A673 (cell line): ENCODE results near the gene ADAMTS2.

Experiments
- EZH2 ChIP-seq: fragments of 200-600 bp; sonication (generic); IDR thresholded peaks from 2 replicates; pipeline ENCODE4 v1.6.1; 2017; ENCODE audit warnings: borderline replicate concordance, low read depth, mild to moderate bottlenecking, mixed read lengths, antibody characterized with exemption, low read length; ENCODE audit not compliant: poor library complexity, severe bottlenecking
- TF ChIP-seq, protein P1 (sequence below): fragments of 300-800, 200-600 bp; sonication (generic); conservative IDR thresholded peaks from 2 replicates; pipeline ENCODE4 v1.5.1; 2017; ENCODE audit warnings: low read depth, mild to moderate bottlenecking, antibody characterized with exemption, low read length, moderate library complexity, mixed read lengths

DNA sequence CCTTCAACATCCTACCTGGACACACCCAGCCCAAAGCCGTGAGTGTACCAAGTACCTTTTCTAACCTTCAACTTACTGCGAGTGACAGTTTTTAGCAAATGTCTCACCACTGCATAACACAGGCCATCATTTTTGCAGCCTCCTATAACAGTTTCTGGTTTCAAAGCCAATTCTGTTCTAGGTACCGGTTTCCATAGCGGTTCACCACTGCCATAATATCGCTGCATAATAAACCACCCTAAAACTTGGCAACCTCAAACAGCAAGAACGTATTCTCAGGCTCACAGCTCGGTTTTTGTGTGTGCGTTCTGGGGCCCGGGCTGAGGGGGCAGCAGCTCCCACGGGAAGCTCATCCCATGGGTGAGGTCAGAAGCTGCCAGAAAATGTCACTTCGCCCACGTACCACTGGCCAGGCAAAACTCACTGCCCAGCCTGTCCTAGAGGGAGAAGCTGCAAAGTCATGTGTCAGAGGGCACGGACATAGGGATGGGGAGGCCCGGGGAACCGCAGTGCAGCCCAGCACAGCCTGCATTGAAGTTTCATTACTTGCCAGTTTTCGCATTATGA is 15.9 kb upstream of the ADAMTS2 start:
- TF ChIP-seq, protein P1, sequence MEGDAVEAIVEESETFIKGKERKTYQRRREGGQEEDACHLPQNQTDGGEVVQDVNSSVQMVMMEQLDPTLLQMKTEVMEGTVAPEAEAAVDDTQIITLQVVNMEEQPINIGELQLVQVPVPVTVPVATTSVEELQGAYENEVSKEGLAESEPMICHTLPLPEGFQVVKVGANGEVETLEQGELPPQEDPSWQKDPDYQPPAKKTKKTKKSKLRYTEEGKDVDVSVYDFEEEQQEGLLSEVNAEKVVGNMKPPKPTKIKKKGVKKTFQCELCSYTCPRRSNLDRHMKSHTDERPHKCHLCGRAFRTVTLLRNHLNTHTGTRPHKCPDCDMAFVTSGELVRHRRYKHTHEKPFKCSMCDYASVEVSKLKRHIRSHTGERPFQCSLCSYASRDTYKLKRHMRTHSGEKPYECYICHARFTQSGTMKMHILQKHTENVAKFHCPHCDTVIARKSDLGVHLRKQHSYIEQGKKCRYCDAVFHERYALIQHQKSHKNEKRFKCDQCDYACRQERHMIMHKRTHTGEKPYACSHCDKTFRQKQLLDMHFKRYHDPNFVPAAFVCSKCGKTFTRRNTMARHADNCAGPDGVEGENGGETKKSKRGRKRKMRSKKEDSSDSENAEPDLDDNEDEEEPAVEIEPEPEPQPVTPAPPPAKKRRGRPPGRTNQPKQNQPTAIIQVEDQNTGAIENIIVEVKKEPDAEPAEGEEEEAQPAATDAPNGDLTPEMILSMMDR, result no peak
- no peak for TF ChIP-seq EZH2
